CD4-positive, alpha-beta T cell treated with Interferon alpha-2 for 1 hour (primary cell): ENCODE data around the gene TAB2.
"Not testable (repeated sequence)": the region's sequence is repeated elsewhere in the genome, so short reads cannot be mapped to it uniquely, and the experiment has no call there.

ENCODE experiments used
- DNase-seq, 2 donors: peaks; one replicate each; pipeline ENCODE4 v3.0.0-alpha.2; 2020 to 2022

TAB2 gene

GRCh38 chr6:149313861-149314260 lies 3.7 kb upstream of the TAB2 start:
- no peak for DNase-seq

DNA sequence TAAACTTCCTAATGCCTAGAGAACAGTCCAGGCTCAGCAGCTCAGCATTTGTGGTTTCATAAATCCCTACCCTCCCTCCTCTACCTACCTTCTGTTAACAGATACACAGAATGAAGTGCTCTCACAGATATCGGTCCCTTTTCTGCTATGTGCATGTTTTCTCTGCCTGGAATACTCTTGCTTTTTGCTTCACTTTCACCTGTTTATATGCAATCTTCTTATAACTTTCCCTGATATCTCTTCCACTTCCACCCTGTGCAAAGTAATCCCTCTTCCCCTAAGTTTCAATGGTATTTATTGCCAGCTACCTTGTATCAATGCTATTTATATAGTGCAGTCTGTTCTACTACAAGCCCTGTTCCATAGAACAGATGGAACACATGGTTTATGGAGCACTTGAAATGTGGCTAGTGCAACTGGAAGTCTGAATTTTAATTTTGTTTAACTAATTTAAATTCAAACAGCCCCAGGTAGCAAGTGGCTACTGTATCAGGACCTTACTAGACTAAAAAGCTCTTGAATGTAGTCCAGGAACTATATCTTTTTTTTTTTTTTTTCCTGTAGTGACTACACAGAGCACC lies 3.1 kb upstream of the TAB2 start:
- no peak for DNase-seq

DNA sequence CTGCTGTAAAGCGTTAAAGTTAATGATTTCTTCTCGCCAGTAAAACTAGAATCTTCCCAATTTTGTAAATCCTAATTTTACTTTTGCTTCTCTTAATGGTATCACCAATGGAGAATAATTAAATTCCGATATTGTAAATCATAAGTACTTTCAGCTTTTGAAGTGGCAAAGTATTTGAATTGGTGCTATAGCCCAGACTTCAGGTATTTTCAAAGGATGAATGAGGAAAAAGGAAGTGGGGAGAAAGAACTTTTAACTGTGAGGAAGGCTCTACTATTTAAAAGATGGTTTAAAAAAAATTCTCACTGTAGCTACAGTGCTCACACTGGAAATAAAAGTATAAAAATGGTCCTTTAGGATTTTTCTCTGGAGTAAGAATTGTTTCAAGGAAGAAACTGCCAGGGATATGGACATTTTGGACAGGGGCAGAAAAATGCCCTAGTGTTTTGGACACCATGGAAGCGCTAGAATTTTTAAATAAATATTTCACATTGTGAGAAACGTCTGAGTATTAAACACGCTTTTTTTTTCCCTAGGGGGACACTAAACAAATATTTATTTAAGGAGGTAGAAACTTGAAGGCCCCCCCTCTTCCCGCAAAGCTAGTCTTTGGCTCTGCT lies 1.3 kb upstream of the TAB2 start:
- DNase-seq = no peak

DNA sequence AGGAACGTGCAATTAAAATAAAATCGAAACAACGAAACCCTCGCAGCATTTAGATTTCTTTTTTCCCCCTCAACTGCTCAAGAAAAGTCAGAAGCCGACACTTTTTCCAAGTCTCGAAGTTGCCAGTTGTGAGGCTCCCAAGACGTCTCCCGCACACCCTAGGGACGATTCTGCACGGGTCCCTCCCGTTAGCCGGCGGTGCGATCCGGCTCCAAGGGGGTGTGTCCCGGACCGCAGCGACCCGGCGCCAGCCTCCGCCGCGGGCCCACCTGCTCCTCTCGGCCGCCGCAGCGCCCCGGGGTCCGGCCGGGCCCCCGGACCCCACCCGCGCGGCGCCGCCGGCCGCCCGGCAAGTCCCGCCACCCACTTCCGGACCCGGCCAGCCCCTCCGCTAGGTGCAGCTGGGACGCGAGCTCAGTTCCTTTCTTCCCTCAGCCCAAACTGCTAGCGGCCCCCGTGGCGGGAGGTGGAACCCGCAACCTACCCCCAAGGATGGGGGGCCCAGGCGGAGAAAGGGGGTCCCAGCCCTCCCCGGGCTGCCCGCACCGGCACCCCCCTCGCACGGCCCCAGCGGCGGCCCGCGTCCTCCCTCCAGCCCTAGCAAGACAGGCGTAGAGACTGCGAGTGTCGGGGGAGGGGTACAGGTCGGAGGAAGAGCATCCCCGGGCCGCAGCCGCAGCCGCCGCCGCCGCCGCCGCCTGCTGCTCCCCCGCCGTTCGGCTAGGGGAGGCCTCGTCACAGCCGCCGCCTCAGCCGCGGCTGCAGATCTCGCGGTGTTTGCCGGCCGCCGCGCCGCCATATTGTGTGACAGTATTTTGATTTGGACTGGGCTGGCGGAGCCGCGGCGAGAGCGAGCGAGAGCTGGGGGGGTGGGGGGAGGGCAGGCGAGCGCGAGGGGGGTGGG lies 520 bp upstream of the TAB2 start:
- peak; percentile 92 to 96 for DNase-seq

DNA sequence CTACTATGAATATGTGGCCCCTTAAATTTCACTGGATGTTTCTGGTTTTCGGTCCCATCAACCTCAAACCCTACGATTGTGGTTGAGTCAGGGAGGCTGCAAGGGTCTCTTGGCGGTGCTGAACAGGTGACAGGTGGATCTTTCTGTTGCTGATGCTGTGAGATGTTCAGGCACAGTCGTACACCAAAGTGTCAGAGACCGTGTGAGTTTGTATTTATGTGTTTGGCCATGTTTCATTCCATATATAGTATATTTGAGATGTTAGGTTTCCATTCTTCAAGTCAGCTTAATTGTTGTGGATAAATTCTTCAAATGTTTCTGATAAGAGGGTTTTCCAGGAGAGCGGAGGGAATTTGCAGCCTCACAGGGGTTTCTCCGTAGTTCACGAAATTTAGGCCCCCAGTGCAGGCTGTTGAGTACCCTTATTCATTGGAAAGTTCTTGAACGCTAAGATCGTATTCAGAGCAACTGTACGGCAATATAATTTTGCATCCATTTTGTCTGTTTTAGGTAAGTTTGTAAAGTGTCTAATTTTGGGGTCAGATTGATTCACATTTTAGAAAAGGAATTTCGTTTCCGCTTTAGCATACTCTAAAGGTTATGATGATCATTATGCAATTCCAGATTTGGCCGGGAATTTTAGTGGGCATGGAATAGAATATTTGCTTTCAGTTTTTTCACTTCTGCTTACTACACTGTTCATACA lies 1.2 kb downstream of the TAB2 start:
- DNase-seq = peak; percentile 26 to 66

- DNase-seq = peak in 1 of 2 donors; percentile 62
Observed at GRCh38 chr6:149319422-149319821, 1.9 kb downstream of the TAB2 start.

DNA sequence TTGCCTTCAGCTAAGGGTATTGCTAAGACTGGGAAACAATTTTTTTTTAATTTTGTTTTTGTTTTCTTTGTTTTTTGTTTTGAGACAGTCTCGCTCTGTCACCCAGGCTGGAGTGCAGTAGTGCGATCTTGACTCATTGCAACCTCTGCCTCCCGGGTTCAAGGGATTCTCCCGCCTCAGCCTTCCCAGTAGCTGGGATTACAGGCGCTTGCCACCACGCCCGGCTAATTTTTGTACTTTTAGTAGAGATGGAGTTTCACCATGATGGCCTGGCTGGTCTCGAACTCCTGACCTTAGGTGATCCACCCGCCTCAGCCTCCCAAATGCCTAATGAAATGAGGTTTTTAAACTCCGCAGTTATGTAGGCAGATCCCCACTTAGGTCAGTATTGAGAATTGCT lies 2.5 kb downstream of the TAB2 start:
- not testable (repeated sequence) for DNase-seq

GRCh38 chr6:149320796-149321195 lies 3.3 kb downstream of the TAB2 start:
- DNase-seq = no peak

DNA sequence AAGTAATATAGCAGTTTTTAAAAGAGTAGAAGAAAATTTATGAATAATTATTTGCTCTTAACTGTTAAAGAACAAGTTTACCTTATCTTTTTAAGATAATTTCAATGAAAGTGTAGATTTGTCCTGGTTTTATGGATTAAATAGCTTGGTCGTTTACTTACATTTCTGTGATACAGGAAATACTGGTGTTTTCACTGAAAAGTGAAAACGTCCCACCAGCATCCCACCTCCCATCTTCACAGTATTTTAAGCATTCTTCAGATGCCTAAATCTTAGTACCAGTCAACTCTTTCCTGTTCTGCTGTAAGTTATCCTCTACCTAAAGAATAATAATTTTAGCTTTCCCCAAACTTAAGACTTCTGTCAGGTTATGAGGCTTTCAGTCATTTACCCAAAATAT lies 5.8 kb downstream of the TAB2 start:
- no peak for DNase-seq

GRCh38 chr6:149323925-149324324 lies 6.4 kb downstream of the TAB2 start:
- DNase-seq = no peak

DNA sequence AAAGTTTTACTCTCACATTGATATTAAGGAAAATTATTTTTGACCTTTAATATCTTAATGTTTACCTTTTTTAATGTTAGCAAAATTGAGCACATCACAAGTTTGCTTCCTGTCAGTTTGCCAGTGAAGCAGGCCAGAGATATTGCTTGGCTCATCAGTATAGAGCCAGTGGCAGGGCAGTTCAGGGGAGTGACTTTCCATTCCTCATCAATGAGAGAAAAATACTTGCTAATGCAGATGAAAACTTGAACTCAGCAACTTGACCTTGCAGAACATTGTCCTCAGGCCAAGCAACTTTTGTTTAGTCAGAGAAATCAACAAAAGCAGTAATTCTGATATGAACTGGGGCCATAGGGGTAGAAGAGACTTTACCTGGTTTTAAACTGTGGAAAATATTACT lies 6.9 kb downstream of the TAB2 start:
- no peak for DNase-seq

GRCh38 chr6:149325648-149326236 lies 8.2 kb downstream of the TAB2 start:
- DNase-seq = no peak

DNA sequence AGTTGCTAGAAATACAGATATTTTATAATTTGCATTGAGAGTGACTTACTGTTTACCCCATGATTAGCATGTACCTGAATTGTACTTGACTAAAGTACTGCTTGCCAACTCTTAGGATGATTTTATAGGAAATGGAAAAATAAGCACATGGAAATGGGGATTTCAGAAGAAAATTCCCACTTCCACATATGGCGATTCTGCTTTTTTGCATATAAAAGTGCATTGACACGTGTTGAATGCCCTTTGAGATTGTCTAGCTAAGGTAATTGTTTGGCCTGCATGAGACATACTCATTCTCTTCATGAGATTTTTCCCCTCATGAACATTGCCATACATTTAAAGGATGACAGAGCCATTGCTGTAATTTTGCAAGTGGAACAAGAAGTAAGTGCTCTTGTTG lies 10.1 kb downstream of the TAB2 start:
- DNase-seq = no peak

DNA sequence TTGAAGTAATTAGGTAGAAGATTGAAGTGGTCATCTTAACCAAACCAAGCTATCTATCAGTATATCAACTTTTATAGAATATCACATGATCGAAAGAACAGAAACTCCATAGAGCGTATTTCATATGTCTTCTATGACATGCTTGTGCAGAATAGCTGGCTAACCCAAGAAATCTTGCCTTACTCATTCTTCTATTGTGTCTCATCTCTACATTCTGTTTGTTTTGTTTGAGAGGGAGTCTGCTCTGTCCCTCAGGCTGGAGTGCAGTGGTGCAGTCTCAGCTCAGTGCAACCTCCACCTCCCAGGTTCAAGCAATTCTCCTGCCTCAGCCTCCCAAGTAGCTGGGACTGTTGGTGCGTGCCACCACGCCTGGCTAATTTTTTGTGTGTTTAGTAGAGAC lies 10.6 kb downstream of the TAB2 start:
- no peak for DNase-seq

DNA sequence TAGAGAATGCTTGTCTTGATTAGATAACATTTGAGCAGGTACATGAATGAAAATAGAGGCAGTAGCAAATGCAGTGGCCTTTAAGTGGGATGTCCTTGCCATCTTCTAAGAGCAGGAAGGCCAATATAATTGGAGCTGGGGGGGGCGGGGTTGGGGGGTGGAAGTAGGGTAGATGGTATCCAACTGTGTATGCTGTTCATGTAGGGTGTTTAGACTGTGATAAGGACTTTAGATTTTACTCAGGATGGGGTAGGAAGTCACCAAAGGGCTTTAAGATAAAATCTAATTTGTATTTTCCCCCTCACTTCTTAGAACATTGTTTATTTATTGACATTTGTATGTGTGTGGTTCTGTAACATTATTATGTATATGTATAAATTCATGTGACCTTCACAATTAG lies 12.0 kb downstream of the TAB2 start:
- no peak for DNase-seq

GRCh38 chr6:149330133-149330532 lies 12.6 kb downstream of the TAB2 start:
- DNase-seq = no peak

DNA sequence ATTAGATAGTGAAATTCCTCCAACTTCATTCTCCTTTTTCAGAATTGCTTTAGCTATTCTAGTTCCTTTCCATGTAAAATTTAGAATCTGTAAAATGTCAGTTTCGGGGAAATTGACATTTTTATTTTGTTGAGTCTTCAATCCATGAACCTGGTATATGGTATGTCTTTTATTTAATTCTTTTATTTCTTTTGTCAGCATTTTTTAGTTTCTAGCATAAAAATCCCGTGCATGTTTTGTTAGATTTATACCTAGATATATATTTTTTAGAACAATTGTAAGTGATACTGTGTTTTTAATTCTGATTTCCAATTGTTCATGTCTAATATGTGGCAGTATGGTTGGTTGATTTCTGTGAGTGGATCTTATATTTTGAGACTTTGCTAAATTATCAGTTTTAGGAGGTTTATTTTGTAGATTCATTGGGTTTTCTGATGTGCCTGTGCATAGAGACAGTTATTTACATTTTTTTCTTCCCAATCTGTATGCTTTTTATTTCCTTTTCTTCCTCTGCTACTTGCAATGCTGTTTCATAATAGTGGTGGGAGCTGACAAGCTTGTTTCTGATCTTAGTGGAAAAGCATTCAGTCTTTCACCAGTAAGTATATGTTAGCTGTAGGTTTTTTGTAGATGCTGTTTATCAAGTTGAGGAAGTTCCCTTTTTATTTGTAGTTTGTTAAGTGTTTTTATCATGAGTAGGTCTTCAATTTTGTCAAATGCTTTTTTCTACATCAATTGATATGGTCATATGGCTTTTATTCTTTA lies 13.7 kb downstream of the TAB2 start:
- DNase-seq = no peak

DNA sequence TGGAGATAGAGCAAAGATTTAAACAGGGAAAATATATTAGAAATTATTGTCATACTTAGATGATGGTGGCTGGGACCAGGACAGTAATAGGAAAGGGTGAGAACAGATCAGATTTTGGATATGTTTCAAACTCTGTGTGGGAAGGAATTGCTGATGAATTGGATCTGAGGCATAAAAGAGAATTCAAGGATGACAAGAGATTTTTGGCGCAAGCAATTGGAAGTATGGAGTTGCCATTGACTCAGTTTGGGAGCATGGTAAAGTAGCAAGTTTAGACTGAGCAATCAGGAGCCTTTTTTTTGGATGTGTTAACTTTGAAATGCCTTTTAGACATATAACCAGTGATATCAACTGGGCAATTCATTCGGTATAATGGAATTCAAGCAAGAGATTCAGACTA lies 14.4 kb downstream of the TAB2 start:
- DNase-seq = no peak

GRCh38 chr6:149332602-149333265 lies 15.2 kb downstream of the TAB2 start:
- DNase-seq = no peak

- DNase-seq = no peak
Observed at GRCh38 chr6:149333266-149333620, 15.7 kb downstream of the TAB2 start.

DNA sequence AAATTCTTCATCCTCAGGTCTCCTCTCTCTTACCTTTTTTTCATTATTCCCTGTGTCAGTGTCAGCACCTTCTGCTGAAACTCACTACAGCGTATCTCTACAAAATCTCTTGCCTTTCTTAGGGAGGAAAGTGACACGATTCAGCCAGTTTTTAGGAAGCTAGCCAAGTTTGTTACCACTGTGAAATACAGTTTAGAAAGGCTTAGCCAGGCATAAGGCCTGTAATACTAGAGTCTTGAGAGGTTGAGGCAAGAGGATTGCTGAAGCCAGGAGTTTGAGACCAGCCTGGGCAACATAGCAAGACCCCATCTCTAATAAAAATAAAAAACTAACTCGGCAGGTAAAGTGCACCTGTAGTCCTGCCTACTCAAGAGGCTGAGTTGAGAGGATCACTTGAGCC lies 16.7 kb downstream of the TAB2 start:
- no peak for DNase-seq

DNA sequence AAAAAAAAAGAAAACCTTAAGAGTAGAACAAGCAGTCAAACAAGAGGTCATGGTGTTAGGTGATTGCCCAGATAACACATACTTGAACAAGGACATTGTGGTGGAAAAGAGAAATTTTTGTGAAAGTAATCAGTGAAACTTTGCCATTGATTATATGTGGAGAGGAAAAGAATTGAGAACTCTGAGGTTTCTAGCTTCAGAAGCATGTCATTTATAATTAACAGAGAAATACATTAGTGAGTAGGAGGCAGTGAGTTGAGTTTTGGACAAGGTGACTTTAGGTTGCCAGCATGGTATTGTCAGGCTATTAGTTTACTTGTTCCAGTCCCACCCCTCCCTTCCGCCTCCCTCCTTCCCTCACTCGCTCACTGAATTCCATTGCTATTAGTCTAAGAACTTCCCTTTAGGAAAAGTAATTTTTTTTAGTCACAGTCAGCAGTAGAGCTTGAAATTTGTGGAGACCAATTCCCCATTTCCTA lies 17.2 kb downstream of the TAB2 start:
- DNase-seq = no peak
